ENCODE measurements around the gene P2RX5.
"Not testable (repeated sequence)": the region's sequence is repeated elsewhere in the genome, so short reads cannot be mapped to it uniquely, and the experiment has no call there.

Gene P2RX5, protein sequence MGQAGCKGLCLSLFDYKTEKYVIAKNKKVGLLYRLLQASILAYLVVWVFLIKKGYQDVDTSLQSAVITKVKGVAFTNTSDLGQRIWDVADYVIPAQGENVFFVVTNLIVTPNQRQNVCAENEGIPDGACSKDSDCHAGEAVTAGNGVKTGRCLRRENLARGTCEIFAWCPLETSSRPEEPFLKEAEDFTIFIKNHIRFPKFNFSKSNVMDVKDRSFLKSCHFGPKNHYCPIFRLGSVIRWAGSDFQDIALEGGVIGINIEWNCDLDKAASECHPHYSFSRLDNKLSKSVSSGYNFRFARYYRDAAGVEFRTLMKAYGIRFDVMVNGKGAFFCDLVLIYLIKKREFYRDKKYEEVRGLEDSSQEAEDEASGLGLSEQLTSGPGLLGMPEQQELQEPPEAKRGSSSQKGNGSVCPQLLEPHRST

GRCh38 chr17:3695723-3696411 is at the start of gene P2RX5:
Gene P2RX5, minus strand, starts transcription at chr17:3696155. Its CDS starts 150 bp downstream, at chr17:3696005.
- peak; percentile 51 for DNase-seq

DNA sequence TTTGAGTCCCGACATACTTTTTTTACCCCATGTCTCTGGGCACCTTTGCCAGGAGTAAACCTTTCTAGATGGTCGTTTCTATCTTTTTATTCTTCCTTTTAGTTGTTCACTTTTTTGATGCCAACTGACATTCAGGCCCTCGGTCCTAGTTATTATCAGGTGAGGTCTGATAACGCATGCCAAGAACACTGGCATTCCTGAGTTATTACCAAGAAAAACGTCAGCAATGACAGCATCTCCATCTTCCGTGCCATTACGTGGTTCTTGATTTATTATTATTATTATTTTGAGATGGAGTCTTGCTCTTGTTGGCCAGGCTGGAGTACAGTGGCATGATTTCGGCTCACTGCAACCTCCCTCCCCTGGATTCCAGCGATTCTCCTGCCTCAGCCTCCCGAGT is 49.1 kb upstream of the P2RX5 start:
- no peak for DNase-seq

DNA sequence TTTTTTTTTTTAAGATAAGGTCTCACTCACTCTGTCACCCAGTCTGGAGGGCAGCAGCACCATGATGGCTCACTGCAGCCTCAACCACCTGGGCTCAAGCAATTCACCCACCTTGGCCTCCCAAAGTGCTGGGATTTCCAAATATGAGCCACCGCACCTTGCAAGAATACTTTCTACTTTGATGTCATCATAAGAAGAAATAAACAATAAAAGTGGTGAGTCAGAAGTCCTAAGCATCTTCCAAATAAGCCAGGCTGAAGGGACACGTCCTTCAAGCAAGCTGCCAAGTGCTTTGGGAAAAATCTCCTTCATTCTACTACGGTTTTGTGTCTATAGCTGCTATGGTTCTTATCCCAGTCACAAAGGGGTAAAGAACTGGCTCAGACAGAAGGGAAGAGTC is 48.1 kb upstream of the P2RX5 start:
- DNase-seq = no peak

DNA sequence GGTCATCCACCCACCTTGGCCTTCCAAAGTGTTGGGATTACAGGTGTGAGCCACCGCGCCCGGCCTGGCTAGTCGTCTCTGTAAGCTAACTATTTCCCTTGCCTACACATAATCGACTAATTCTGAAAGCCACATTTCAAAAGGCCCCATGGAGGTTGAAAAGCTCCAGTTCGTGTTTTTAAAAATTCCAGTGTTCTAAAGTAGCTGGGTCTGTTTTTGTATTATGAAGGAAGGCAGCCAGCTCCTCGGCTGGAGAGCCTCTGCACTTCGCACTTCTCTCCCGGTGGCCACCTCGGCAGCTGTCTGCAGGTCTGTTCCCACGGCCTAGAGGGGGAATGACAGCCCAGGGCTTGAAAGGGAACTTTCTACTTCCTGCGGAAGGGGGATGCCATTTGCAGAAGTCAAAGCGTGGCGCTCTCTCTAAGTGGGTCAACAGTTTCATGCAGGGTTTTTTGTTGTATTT is 44.7 kb upstream of the P2RX5 start:
- DNase-seq = peak; percentile 48

GRCh38 chr17:3739422-3740124 is 43.6 kb upstream of the P2RX5 start:
- DNase-seq = no peak

- peak; percentile 67 for DNase-seq
Observed at GRCh38 chr17:3738562-3739295, 42.8 kb upstream of the P2RX5 start.

DNA sequence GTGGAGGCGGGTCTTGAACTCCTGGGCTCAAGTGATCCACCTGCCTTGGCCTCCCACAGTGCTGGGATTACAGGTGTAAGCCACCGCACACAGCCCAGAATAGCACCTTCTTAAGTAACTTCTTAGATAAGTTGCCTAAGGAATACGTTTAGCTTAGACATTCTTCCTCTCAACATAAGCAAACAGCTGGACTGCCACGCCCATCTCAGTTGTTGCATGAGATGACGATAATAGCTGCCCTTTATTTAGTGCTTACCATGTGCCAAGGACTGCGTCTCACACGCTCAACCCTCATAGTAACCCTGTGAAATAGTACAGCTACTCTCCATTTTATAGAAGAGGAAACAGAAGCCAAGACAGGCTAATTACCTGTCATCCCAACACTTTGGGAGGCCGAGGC is 39.6 kb upstream of the P2RX5 start:
- DNase-seq = no peak

DNA sequence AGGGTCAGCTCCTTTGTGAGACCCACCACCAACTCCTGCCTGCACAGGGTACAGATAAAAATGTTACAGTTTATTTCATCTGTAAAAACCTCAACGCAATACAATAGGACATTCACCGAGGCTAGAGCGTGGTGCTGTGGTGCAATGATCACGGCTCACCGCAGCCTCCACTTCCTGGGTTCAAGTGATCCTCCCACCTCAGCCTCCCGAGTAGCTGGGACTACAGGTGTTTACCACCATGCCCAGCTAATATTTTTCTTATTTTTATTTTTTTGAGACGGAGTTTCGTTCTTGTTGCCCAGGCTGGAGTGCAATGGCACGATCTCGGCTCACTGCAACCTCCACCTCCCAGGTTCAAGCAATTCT is 38.9 kb upstream of the P2RX5 start:
- not testable (repeated sequence) for DNase-seq

DNA sequence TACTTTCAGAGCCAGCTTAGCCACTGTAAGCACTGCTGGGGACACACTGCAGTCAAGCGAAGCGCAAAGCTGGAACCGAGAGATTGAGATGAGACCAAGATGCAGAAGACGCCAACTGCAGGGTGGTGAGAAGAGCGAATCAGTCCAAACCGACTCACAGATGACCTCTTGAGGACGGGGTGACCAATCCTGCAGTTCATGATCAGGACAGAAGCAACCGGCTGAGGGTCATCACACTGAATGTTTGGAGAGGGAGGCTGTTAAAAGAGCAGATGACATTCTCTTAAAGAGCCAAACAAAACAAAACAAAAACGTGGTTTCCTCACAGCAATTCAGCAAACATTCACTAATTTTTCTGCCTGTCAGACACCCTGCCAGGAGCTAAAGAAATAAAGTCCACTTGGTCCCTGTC is 36.3 kb upstream of the P2RX5 start:
- no peak for DNase-seq

DNA sequence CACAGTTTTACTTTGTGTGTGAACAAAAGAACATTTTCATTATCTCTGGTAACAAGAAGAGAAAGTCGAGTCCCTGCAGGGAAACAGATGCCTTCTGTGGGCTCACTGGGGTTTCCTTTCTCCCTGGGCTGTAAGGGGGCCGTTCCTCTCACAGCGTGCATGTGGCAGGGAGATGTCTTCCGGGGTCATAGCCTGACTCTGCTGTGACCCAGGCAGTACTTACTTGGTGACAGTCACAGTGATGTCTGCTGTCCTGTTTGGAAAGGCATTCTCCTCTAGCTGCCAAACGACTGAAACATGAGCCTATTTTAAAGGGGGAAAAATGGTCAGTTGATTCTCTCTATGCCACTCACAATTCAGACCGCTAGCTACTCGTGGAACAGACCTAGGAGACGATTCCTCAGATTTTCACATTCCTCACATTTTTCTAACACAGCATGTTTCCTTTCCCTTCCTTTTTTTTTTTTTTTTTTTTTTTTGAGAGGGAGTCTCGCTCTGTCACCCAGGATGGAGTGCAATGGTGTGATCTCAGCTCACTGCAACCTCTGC is 35.0 kb upstream of the P2RX5 start:
- no peak for DNase-seq

GRCh38 chr17:3729881-3730280 is 33.9 kb upstream of the P2RX5 start:
- DNase-seq = no peak

DNA sequence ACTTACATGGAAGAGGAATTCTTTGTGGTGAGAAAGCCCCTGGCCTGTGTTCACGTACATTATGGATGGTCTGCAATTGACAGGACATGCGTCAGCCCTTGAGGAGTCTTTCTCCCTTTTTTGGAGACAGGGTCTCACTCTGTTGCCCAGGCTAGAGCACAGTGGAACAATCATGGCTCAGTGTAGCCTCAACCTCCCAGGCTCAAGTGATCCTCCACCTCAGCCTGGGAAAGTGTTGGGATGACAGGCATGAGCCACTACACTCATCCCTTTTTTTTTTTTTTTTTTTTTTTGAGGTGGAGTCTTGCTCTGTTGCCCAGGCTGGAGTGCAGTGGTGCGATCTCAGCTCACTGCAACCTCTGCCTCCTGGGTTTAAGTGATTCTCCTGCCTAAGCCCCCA is 32.1 kb upstream of the P2RX5 start:
- DNase-seq = not testable (repeated sequence)

DNA sequence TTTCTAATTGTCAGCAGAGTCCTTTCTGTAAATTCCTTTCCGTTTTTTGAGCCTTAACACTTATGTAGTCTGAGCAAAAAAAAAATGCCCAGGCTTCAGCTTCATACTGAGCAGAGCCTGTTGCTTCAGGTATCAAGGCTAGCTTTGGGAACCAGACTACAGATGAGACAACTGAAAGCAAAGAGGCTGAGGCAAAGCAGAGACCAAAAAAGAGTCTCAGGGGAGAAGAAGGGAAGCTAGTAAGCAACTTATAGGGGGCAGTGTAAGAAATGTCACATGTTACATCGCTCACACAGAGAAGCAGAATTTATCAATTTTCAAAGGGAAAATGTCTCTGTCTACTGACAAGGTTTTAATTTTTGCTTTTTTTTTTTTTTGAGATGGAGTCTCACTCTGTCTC is 31.1 kb upstream of the P2RX5 start:
- DNase-seq = no peak

DNA sequence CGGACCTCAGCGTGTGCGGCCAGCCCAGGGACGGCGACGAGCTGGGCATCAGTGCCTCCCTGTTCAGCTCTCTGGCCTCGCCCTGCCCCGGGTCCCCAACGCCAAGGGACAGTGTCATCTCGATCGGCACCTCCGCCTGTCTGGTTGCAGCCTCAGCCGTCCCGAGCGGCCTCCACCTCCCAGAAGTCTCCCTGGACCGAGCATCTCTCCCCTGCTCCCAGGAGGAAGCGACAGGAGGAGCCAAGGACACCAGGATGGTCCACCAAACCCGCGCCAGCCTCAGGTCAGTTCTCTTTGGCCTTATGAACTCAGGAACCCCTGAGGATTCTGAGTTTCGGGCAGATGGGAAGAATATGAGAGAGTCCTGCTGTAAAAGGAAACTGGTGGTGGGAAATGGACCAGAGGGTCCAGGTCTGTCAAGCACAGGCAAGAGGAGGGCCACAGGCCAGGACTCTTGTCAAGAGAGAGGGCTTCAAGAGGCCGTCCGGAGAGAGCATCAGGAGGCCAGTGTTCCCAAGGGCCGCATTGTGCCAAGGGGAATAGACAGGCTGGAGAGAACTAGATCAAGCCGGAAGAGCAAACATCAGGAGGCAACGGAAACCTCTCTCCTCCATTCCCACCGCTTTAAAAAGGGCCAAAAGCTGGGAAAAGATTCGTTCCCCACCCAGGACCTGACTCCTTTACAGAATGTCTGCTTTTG is 28.6 kb upstream of the P2RX5 start:
- DNase-seq = no peak

- DNase-seq = peak; percentile 92
Observed at GRCh38 chr17:3723556-3724377, 27.8 kb upstream of the P2RX5 start, which contains the start of gene HASPIN. Gene HASPIN, plus strand, starts transcription at chr17:3723903. Its CDS starts 33 bp downstream, at chr17:3723936.

DNA sequence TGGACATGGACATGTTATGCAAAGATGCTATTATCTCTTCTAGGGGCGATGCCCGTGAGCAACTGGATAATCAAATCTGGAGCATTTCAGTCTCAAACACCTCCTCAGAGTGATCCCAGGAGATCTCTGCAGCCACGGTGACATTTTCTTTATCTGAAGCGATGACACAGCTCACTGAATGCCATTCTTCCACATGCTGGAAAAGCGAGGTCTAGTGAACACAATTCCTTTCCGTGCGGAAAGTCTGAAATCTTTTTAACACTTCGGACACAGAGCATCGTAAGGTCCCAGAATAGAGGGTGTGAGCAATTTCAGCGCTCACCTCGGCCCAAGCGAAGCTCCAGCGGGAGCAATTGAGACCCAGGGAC is 27.2 kb upstream of the P2RX5 start:
- no peak for DNase-seq

DNA sequence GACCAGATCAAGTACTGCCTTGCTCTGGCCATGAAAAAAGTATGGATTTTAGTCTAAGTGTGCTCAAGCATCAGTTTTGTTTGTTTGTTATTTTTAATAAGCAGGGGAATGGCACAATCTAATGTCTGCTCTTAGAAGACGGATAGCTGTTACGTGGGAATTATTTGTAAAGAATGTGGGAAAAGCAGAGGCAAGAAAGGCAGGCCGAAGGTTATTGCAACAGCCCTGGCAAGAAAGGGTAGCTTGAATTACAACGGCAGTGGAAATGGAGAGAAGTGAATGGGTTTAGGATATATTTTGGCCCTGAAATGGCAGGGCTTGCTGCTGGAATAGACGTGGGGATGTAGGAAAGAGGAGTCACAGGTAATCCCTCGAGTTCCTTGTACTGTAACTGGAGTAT is 26.8 kb upstream of the P2RX5 start:
- no peak for DNase-seq

DNA sequence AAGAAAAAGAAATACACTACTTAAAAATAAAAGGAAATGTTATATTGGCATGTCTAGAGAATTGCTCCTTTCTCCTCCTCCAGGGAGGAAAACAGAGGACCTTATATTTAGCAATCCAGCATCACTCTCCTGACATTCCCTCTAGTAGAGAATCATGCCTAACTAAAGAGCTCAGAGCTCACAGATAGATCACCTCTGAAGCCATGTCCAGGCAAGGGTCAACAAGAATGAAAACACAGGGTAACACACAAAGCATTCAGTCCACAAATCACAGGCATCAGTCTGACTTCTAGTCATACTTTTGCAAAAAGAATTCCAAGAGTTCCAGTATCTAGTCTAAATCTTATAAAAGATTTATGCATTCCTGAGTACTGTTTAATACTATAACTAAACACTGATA is 23.3 kb upstream of the P2RX5 start:
- no peak for DNase-seq

DNA sequence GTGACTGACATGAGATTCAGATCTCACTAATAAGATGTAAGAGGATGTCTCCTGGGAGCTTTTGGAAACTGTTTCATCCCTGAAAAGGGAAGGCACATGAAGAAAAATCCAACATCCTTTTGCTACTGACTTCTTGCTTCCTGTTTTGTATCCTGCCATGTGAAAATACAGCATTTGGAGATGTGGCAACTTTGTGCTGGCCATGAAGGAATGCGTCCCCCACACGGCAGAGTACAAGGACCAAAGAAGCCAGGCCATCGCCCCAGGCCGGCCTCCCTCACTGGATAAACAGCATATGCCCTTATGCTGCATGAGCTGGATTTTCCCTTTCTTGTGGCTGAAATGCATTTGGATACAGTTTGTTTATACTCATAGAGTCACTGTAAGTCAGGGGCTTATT is 22.2 kb upstream of the P2RX5 start:
- no peak for DNase-seq

- no peak for DNase-seq
Observed at GRCh38 chr17:3715296-3715695, 19.3 kb upstream of the P2RX5 start.

Data from activated T-cell treated with anti-CD3 and anti-CD28 coated beads, Interleukin-2, amount 50 U/mL, for 1 hour (primary cell).